ENCODE measurements around the gene GPHB5. TPM values are rescaled to one million over a fixed set of nuclear protein-coding genes. Genes with fewer than 3 reads are reported as not detected.
"Not testable (repeated sequence)": the region's sequence is repeated elsewhere in the genome, so short reads cannot be mapped to it uniquely, and the experiment has no call there.

GPHB5 gene
- total RNA-seq, 1 experiment from 2014 or later = not detected

GRCh38 chr14:63287666-63288483, 30.9 kb downstream of the GPHB5 start:
- Mint-ChIP-seq H3K27me3 (ENCODE audit: insufficient read depth, unreplicated experiment) (no peaks in the 10 kb centered on the region), H3K36me3 (ENCODE audit: insufficient read depth, unreplicated experiment) (no peaks in the 10 kb centered on the region), H3K4me1 (ENCODE audit: insufficient read depth, unreplicated experiment) (peaks cover 9% of the 10 kb centered on the region), H3K4me3 (ENCODE audit: unreplicated experiment) (no peak overlapping the region), H3K27ac (ENCODE audit: low read depth, unreplicated experiment) (no peak overlapping the region), H3K9me3 (ENCODE audit: unreplicated experiment) (no peaks in the 10 kb centered on the region)
- intact Hi-C loops (cut with micrococcal nuclease) = no loop called here
- DNase-seq (ENCODE audit: unreplicated experiment) = no peak
- CTCF ChIA-PET = interaction anchor here (0.6 to 1.4 kb wide), 3 partner anchors 11 to 1109 kb away, joined by 3 to 7 read pairs (median 6); no protein-coding TSS in a partner anchor
- no peak for TF ChIP-seq CTCF (IDR thresholded peaks at IDR 0.05; ENCODE audit: unreplicated experiment)
- no TSS peak for BruUV-seq (replicated peaks)
- POLR2A ChIA-PET = no interaction called here

GRCh38 chr14:63286071-63286470, 32.7 kb downstream of the GPHB5 start:
- intact Hi-C loops (cut with micrococcal nuclease) = no loop called here
- no peak overlapping the region for H3K27ac Mint-ChIP-seq (ENCODE audit: low read depth, unreplicated experiment)
- no peak for DNase-seq (ENCODE audit: unreplicated experiment)
- no peak overlapping the region for H3K4me3 Mint-ChIP-seq (ENCODE audit: unreplicated experiment)
- TF ChIP-seq CTCF (IDR thresholded peaks at IDR 0.05; ENCODE audit: unreplicated experiment) = no peak
- no TSS peak for BruUV-seq (replicated peaks)
- no peaks in the 10 kb centered on the region for H3K27me3 Mint-ChIP-seq (ENCODE audit: insufficient read depth, unreplicated experiment)
- H3K9me3 Mint-ChIP-seq (ENCODE audit: unreplicated experiment) = no peaks in the 10 kb centered on the region
- H3K4me1 Mint-ChIP-seq (ENCODE audit: insufficient read depth, unreplicated experiment) = peaks cover 7% of the 10 kb centered on the region
- POLR2A ChIA-PET = no interaction called here
- CTCF ChIA-PET = no interaction called here
- H3K36me3 Mint-ChIP-seq (ENCODE audit: insufficient read depth, unreplicated experiment) = no peaks in the 10 kb centered on the region

GRCh38 chr14:63283884-63284248, 34.9 kb downstream of the GPHB5 start:
- ChIA-PET POLR2A (no interaction called here), CTCF (interaction anchor here (1.4 kb wide), 1 partner anchor 1121 kb away, joined by 5 read pairs; no protein-coding TSS in a partner anchor)
- H3K4me3 Mint-ChIP-seq (ENCODE audit: unreplicated experiment) = no peak overlapping the region
- H3K9me3 Mint-ChIP-seq (ENCODE audit: unreplicated experiment) = no peaks in the 10 kb centered on the region
- TF ChIP-seq CTCF (IDR thresholded peaks at IDR 0.05; ENCODE audit: unreplicated experiment) = no peak
- intact Hi-C loops (cut with micrococcal nuclease) = no loop called here
- H3K27ac Mint-ChIP-seq (ENCODE audit: low read depth, unreplicated experiment) = no peak overlapping the region
- H3K4me1 Mint-ChIP-seq (ENCODE audit: insufficient read depth, unreplicated experiment) = no peaks in the 10 kb centered on the region
- BruUV-seq (replicated peaks) = no TSS peak
- no peak for DNase-seq (ENCODE audit: unreplicated experiment)
- H3K27me3 Mint-ChIP-seq (ENCODE audit: insufficient read depth, unreplicated experiment) = no peaks in the 10 kb centered on the region
- H3K36me3 Mint-ChIP-seq (ENCODE audit: insufficient read depth, unreplicated experiment) = no peaks in the 10 kb centered on the region

GRCh38 chr14:63282997-63283883, 35.5 kb downstream of the GPHB5 start:
- Mint-ChIP-seq H3K27me3 (ENCODE audit: insufficient read depth, unreplicated experiment) (no peaks in the 10 kb centered on the region), H3K4me1 (ENCODE audit: insufficient read depth, unreplicated experiment) (no peaks in the 10 kb centered on the region), H3K36me3 (ENCODE audit: insufficient read depth, unreplicated experiment) (no peaks in the 10 kb centered on the region), H3K27ac (ENCODE audit: low read depth, unreplicated experiment) (no peak overlapping the region), H3K9me3 (ENCODE audit: unreplicated experiment) (no peaks in the 10 kb centered on the region), H3K4me3 (ENCODE audit: unreplicated experiment) (no peak overlapping the region)
- ChIA-PET CTCF (interaction anchor here (0.6 to 1.4 kb wide), 5 partner anchors 16 to 1392 kb away, joined by 3 to 5 read pairs (median 4); no protein-coding TSS in a partner anchor), POLR2A (no interaction called here)
- intact Hi-C loops (cut with micrococcal nuclease) = no loop called here
- no TSS peak for BruUV-seq (replicated peaks)
- no peak for DNase-seq (ENCODE audit: unreplicated experiment)
- no peak for TF ChIP-seq CTCF (IDR thresholded peaks at IDR 0.05; ENCODE audit: unreplicated experiment)

DNA sequence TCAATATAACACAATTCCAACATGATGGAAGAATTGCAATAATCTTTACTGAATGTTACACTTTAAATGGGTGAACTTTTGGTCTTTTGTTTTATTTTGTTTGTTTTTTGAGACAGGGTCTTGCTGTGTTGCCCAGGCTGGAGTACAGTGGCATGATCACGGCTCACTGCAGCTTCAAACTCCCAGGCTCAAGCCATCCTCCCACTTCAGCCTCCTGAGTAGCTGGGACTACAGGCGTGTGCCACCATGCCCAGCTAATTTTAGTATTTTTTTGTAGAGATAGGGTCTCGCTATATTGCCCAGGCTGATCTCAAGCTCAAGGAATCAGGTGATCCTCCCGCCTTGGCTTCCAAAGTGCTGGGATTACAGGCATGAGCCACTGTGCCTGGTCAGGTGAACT, 38.8 kb downstream of the GPHB5 start:
- H3K4me1 Mint-ChIP-seq (ENCODE audit: insufficient read depth, unreplicated experiment); H3K27me3 Mint-ChIP-seq (ENCODE audit: insufficient read depth, unreplicated experiment); POLR2A ChIA-PET; H3K27ac Mint-ChIP-seq (ENCODE audit: low read depth, unreplicated experiment); H3K36me3 Mint-ChIP-seq (ENCODE audit: insufficient read depth, unreplicated experiment); DNase-seq (ENCODE audit: unreplicated experiment); BruUV-seq (replicated peaks); H3K9me3 Mint-ChIP-seq (ENCODE audit: unreplicated experiment); intact Hi-C loops (cut with micrococcal nuclease); H3K4me3 Mint-ChIP-seq (ENCODE audit: unreplicated experiment): not testable (repeated sequence)
- CTCF ChIA-PET = interaction anchor here (0.6 to 6.6 kb wide), 6 partner anchors 29 to 1114 kb away, joined by 3 to 62 read pairs (median 4); no protein-coding TSS in a partner anchor
